HUDEP-2 (cell line): Measurements from ENCODE around the gene CLCN2.

Source experiments
- DNase-seq, 76 experiments: peaks; one replicate each; lab custom pipeline; 2025; ENCODE audit not compliant: unreplicated experiment in 76 of 76; lab: John Stamatoyannopoulos, UW

The CLCN2 gene

GRCh38 chr3:184300378-184300720, 61.1 kb downstream of the CLCN2 start:
- no peak for DNase-seq

DNA sequence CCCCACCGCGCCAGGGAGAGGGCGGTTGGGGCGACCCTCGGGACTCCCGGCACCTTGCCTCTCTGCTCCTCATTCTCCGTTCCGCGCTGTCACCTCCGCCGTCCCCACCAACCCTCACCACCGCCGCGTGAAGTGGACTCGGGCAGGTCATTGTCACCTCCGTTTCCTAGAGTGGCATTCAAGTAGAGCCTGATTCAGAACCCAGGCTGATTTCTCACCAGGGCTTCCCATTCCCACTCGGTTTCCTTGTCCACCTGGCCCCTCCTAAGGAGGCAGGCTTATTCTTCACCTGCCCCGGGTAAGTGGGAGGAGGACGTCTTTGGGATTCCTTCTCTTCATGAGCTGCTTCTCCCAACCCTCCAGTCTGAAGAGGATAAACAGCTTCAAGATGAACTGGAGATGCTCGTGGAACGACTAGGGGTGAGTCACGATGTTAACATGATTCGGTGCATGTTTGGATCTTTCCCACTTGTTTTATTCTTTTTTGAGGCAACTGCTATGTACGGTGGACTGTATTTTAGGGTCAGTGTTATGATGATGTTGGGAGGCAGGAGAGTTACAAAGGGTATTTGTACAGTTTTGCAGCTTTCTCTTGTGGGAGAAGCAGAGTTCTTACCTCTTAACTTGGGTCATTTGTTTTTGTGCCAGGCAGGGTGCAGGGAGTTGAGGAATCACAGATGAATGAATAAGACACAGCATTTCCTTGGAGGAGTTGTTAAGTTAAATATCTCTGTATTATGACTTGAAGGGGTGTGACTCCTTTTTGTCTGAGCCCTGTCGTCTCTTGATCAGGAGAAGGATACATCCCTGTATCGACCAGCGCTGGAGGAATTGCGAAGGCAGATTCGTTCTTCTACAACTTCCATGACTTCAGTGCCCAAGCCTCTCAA, 61.7 kb downstream of the CLCN2 start:
- DNase-seq, result peak in 4 of 76 experiments; percentile 1 to 35 (median 24)

- DNase-seq, result peak in 75 of 76 experiments; percentile 32 to 98 (median 94)
These were observed 62.5 kb downstream of the CLCN2 start, which contains the start of gene PSMD2 for GRCh38 chr3:184298759-184299487. TSS of gene PSMD2 (plus strand) at chr3:184299241. CDS start at chr3:184299267, 26 bp downstream.

- DNase-seq, result no peak
These were observed 64.8 kb downstream of the CLCN2 start for GRCh38 chr3:184296616-184297015.
